GM18870 (cell line): Measurements from ENCODE around the gene POLRMT.

Experiments
- ATAC-seq: cut with Tn5 transposase; IDR thresholded peaks from one replicate; pipeline ENCODE4 v1.9.1; 2021; ENCODE audit warnings: moderate library complexity; ENCODE audit not compliant: unreplicated experiment

Gene POLRMT

GRCh38 chr19:648305-648704, 15.0 kb upstream of the POLRMT start:
- ATAC-seq, result no peak

GRCh38 chr19:647566-648284, 14.4 kb upstream of the POLRMT start:
- no peak for ATAC-seq

- ATAC-seq, result no peak
Measured at GRCh38 chr19:646779-647565, 13.6 kb upstream of the POLRMT start.

GRCh38 chr19:645912-646778, 12.8 kb upstream of the POLRMT start:
- no peak for ATAC-seq

- ATAC-seq, result no peak
Measured at GRCh38 chr19:644789-645188, 11.5 kb upstream of the POLRMT start.

GRCh38 chr19:644363-644762, 11.0 kb upstream of the POLRMT start:
- ATAC-seq, result no peak

GRCh38 chr19:643736-644135, 10.4 kb upstream of the POLRMT start:
- ATAC-seq, result no peak

GRCh38 chr19:642767-643727, 9.7 kb upstream of the POLRMT start:
- ATAC-seq, result no peak

- ATAC-seq, result no peak
Measured at GRCh38 chr19:641702-642101, 8.4 kb upstream of the POLRMT start.

- ATAC-seq, result no peak
Measured at GRCh38 chr19:640606-641189, 7.4 kb upstream of the POLRMT start.

GRCh38 chr19:640161-640558, 6.8 kb upstream of the POLRMT start:
- ATAC-seq, result no peak

- ATAC-seq, result no peak
Measured at GRCh38 chr19:639253-640160, 6.2 kb upstream of the POLRMT start, which contains the start of gene FGF22. FGF22 (plus strand) TSS chr19:639879; CDS start chr19:639926, 47 bp downstream.

GRCh38 chr19:638906-639252, 5.5 kb upstream of the POLRMT start:
- no peak for ATAC-seq

GRCh38 chr19:634975-635652, 1.8 kb upstream of the POLRMT start:
- ATAC-seq, result no peak

- no peak for ATAC-seq
Measured at GRCh38 chr19:633786-634639, 676 bp upstream of the POLRMT start.

- ATAC-seq, result no peak
Measured at GRCh38 chr19:632579-633067, 714 bp downstream of the POLRMT start.
